ENCODE results near the gene TSPEAR.
"Not testable (repeated sequence)": the region's sequence is repeated elsewhere in the genome, so short reads cannot be mapped to it uniquely, and the experiment has no call there.

The TSPEAR gene

GRCh38 chr21:44636209-44637017 lies 75.0 kb downstream of the TSPEAR start:
- DNase-seq (ENCODE audit: low read depth in 1 of 2, low spot score in 1 of 2): no peak

- DNase-seq (ENCODE audit: low read depth in 1 of 2, low spot score in 1 of 2): no peak
Observed at GRCh38 chr21:44632067-44632466, 79.3 kb downstream of the TSPEAR start.

- no peak for DNase-seq (ENCODE audit: low read depth in 1 of 2, low spot score in 1 of 2)
Observed at GRCh38 chr21:44630440-44630839, 80.9 kb downstream of the TSPEAR start.

- no peak for DNase-seq (ENCODE audit: low read depth in 1 of 2, low spot score in 1 of 2)
Observed at GRCh38 chr21:44628707-44629391, 82.5 kb downstream of the TSPEAR start.

GRCh38 chr21:44627831-44628233 lies 83.5 kb downstream of the TSPEAR start:
- DNase-seq (ENCODE audit: low read depth in 1 of 2, low spot score in 1 of 2): not testable (repeated sequence)

GRCh38 chr21:44627181-44627822 lies 84.1 kb downstream of the TSPEAR start:
- not testable (repeated sequence) for DNase-seq (ENCODE audit: low read depth in 1 of 2, low spot score in 1 of 2)

- DNase-seq (ENCODE audit: low read depth in 1 of 2, low spot score in 1 of 2): no peak
Observed at GRCh38 chr21:44626673-44627143, 84.7 kb downstream of the TSPEAR start, which contains the start of gene KRTAP10-9. Gene KRTAP10-9, plus strand, starts transcription at chr21:44627093. Its CDS starts 79 bp downstream, at chr21:44627172.

GRCh38 chr21:44626262-44626661 lies 85.1 kb downstream of the TSPEAR start:
- DNase-seq (ENCODE audit: low read depth in 1 of 2, low spot score in 1 of 2): no peak

- no peak for DNase-seq (ENCODE audit: low read depth in 1 of 2, low spot score in 1 of 2)
Observed at GRCh38 chr21:44625756-44626155, 85.6 kb downstream of the TSPEAR start.

- no peak for DNase-seq (ENCODE audit: low read depth in 1 of 2, low spot score in 1 of 2)
Observed at GRCh38 chr21:44623575-44623974, 87.8 kb downstream of the TSPEAR start.

GRCh38 chr21:44619886-44620285 lies 91.5 kb downstream of the TSPEAR start:
- DNase-seq (ENCODE audit: low read depth in 1 of 2, low spot score in 1 of 2): no peak

GRCh38 chr21:44618909-44619308 lies 92.5 kb downstream of the TSPEAR start:
- DNase-seq (ENCODE audit: low read depth in 1 of 2, low spot score in 1 of 2): peak; percentile 36 to 43

- DNase-seq (ENCODE audit: low read depth in 1 of 2, low spot score in 1 of 2): no peak
Observed at GRCh38 chr21:44618504-44618903, 92.9 kb downstream of the TSPEAR start.

- no peak for DNase-seq (ENCODE audit: low read depth in 1 of 2, low spot score in 1 of 2)
Observed at GRCh38 chr21:44617071-44617501, 94.3 kb downstream of the TSPEAR start.

GRCh38 chr21:44616591-44616926 lies 94.8 kb downstream of the TSPEAR start:
- DNase-seq (ENCODE audit: low read depth in 1 of 2, low spot score in 1 of 2): no peak

- no peak for DNase-seq (ENCODE audit: low read depth in 1 of 2, low spot score in 1 of 2)
Observed at GRCh38 chr21:44615911-44616590, 95.3 kb downstream of the TSPEAR start.

- DNase-seq (ENCODE audit: low read depth in 1 of 2, low spot score in 1 of 2): no peak
Observed at GRCh38 chr21:44615466-44615865, 95.9 kb downstream of the TSPEAR start.

- no peak for DNase-seq (ENCODE audit: low read depth in 1 of 2, low spot score in 1 of 2)
Observed at GRCh38 chr21:44614961-44615391, 96.4 kb downstream of the TSPEAR start.

- no peak for DNase-seq (ENCODE audit: low read depth in 1 of 2, low spot score in 1 of 2)
Observed at GRCh38 chr21:44614161-44614631, 97.2 kb downstream of the TSPEAR start.

GRCh38 chr21:44613386-44614155 lies 97.8 kb downstream of the TSPEAR start:
- DNase-seq (ENCODE audit: low read depth in 1 of 2, low spot score in 1 of 2): no peak

Measured in activated T-helper 1 cell treated with anti-CD3 and anti-CD28 coated beads, Interleukin-2, amount 50 U/mL, for 16 hours (primary cell).